GM19193 (cell line): Measurements from ENCODE around the gene GID8.

Experiments
- POLR2A ChIP-seq: IDR thresholded peaks from 4 replicates; pipeline ENCODE4 v1.6.1; 2011; ENCODE audit not compliant: insufficient read depth, insufficient read length; ENCODE audit errors: extremely low read depth

GID8 gene

GRCh38 chr20:62975812-62976508 lies 38.0 kb downstream of the GID8 start:
- no peak for TF ChIP-seq POLR2A

GRCh38 chr20:62976886-62977285 lies 38.9 kb downstream of the GID8 start:
- TF ChIP-seq POLR2A, result no peak

DNA sequence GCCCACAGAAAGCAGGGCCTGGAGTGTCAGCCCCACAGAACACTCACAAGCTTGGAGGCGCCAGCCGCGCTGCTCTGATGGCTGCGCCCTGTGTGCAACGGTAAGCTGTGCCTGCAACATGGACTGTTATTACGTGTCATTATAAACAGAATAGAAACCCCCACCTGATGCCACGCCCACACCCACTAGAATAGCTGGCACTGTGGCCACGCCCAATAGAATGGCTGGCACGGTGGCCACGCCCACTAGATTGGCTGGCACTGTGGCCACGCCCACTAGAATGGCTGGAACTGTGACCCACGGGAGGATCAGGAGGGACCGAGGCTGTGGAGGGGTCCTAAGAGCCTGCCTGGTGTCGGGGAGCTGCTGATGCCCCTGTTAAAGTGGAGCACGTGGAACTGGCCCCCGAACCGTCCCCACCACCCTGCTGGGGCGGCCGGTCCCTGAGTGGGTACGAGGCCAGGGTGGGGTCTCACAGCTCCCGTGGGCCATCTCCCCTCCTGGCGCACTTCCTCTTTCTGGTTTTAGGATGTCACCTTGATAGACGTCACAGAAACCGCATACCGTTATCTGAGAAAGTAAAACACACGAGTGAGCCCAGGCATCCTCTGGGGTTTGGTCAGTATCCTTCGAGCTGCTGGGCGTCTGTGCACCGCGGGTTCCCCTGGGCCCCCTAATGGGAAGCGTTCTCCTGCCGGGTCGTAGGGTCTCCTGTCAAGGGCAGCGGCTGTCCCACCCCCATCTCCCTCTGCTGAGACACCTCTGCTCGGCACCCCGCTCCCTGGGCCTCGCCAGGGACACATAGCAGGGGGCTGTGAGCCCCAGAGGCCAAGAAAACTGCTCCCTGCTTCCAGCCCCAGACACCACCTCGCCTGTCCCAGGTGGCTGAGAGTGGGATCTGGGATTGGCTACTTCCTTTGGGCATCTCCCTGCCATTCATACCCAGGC lies 39.9 kb downstream of the GID8 start:
- peak; percentile 65 for TF ChIP-seq POLR2A

- no peak for TF ChIP-seq POLR2A
Observed at GRCh38 chr20:62978561-62978943, 40.6 kb downstream of the GID8 start.

GRCh38 chr20:62979310-62979709 lies 41.4 kb downstream of the GID8 start:
- TF ChIP-seq POLR2A, result no peak

DNA sequence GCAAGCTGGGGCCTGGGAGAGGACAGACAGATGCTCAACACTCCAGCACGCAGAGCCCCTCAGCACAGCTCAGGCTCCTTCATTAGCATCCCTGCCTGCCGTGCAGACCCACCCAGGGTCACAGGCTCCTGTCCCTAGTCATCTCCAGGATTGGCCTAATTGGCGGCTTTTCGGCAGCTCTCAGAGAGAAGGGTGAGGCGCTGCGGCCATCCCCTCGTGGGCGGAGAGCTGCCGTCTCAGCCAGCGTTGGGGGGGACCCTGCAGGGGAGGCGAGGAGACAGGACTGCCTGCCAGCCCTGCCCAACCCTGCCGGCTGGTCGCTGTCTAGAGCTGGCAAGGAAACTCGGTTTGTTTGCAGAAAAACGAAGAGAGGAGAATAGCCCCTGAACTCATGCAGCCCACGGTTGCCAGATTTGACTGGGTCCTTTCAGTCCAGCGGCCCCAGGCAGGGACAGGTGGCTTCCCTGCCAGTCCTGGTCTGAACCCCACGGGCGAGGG lies 42.0 kb downstream of the GID8 start:
- TF ChIP-seq POLR2A, result no peak

- TF ChIP-seq POLR2A, result no peak
Observed at GRCh38 chr20:62980380-62980960, 42.5 kb downstream of the GID8 start.

DNA sequence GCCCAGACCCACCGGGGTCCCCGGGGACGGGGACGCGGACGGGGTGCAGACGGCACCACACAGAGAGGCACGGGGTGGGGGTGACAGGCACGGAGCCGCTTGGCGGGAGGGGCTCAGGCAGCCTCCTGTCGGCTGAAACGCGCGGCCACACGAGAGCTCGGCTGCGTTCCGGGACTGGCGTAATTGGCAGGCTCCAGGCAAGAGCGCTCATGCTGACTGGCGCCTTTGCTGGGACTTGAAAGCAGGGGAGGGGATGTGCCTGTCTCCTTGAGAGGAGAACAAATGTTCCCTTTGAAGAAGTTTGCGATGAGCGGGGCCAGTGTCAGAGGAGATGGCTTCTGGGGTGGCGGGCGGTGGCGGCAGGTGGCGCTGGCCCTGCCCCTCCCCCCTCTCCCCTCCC lies 43.0 kb downstream of the GID8 start:
- no peak for TF ChIP-seq POLR2A

DNA sequence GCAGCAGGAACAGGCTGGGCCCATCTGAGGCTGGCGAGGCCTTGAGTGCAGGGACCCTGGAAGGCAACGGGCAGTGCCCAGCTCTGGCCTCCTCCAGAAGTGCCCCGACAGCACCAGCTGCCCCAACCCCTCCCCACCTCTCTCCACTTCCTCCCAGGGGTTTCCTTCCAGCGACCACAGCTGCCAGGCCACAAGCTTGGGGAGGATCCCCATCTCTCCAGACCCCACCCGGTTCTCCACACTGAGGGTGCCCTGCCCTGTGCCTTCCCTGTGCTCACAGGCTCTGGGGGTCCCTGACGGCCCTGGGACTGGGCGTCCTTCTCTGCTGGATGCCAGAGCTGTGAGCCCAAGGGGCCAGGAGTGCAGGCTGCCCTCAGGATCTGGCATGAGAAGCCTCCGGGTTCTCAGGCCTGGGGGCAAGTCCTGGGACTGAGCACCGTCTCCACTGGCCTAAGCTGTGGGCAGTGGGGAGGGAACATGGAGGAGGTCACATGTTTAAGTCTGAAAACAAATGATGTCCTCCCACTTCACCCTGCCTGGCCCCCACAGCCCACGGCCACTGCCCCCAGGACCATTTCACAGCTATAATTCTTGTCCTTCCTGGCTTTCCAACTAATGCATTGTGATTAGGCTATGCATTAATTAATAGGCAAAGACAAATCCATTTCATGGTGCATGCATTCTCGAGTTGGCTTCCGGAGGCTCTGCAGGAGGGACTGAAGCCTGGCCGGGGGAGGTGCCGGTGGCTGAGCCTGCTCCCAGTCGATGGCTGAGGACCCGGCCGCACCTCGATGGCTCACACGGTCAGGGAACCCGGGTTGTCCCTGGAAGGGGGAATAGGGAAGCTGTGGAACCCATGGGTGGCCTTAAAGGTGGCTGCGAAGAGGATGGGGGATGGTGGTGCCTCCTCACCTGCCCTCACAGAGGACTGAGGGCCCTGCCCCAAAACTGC lies 44.5 kb downstream of the GID8 start:
- no peak for TF ChIP-seq POLR2A

DNA sequence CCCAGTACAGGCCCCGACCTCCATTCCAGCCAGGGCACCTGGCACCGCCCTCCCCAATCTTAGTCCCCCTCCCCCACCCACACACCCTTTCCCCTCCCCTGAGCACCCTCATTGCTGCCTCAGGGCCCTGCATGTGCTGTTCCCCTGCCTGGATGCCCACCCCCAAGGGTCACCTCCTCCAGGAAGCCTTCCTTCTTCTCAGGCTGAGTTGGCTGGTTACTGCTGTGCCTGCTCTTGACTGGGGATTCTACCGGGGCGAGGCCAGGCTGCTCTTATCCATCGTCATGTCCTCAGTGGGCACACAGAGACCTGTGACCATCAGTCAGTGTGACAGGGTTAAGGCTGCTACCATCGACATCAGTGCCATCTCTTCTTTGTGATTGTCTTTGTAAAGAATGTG lies 45.3 kb downstream of the GID8 start:
- TF ChIP-seq POLR2A, result no peak

DNA sequence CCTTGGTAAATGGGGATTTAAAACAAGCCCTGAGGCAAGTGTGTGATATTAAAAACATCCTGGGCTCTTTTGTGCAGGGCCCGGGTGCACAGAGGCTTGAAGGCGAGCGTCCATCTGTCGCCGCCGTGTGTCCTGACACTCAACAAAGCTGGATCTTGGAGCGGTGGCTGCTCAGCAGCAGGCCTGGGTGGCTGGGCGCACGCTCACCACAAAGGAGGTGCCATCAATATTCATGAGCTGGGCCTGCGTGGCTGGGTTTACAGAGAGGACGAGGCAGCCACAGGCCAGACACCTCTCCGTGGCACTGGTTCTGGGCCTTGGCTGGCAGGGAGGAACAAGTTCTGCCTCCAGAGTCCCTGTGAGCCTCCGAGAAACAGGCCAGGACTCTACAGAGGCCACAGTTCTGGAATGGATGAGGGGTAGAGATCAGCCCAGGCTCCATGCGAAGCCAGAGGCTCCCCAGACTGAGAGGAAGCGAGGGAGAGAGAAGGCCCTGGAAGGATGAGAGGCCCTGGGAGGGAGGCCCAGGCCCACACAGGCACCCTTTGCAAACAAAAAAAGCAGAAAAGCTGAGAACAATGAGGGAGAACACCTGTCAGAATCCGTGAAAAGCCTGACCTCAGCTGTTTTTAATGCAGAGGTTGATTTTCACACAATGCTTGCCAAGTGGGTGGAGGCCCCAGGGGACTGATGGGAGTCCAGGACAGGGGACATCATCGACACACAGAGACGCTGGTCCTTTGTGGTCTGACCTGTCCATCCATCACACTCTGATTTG lies 46.9 kb downstream of the GID8 start:
- no peak for TF ChIP-seq POLR2A

GRCh38 chr20:62985444-62985778 lies 47.5 kb downstream of the GID8 start:
- TF ChIP-seq POLR2A, result no peak

- TF ChIP-seq POLR2A, result no peak
Observed at GRCh38 chr20:62986257-62986800, 48.4 kb downstream of the GID8 start.
